Measurements from ENCODE around the gene STX11.

GRCh38 chr6:144162977-144163376 is 12.7 kb downstream of the STX11 start:
- TF ChIP-seq CTCF (IDR thresholded peaks at IDR 0.05; ENCODE audit: borderline replicate concordance, extremely low read depth, low read length, poor library complexity, severe bottlenecking) (no peak), EZH2 (IDR thresholded peaks at IDR 0.05; ENCODE audit: borderline replicate concordance, low read depth, low read length, severe bottlenecking) (no peak)

All from DND-41 (cell line).